ENCODE results near the gene SFTPD. TPM values are rescaled to one million over a fixed set of nuclear protein-coding genes. Genes with fewer than 3 reads are reported as not detected.

The SFTPD gene
- total and polyA plus RNA-seq, 8 donors, result 0.31 to 12.9 (median 0.97) TPM; not detected in 4

DNA sequence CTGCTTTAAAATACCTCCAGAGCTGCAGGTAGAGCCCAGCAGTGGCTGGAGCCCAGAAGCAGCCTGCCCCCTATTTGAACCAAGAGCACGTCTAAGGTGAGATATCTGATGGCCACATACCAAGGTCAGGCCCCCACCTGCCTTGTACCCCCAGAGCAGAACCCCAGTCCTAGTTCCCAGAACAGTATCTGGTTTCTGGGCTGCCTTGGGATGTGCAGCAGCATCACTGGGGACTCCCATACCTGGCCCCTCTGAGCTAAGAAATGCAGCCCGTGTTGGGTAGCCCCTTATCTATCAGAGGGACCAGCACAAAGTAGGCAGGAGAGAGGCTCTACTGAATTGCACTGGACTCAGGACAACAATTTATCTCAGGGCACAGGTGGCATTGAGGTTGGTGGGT is 8.9 kb downstream of the SFTPD start:
- WGBS, 5 donors, result 65 to 91% (median 74%) methylated on average over 2 of the region's 2 CpGs
- Histone ChIP-seq H3K4me1 (peaks cover 0 to 8% (median 0%) of the 10 kb centered on the region in 4 donors), H3K27me3 (no peaks in the 10 kb centered on the region), H3K36me3 (peaks cover 0 to 4% (median 1%) of the 10 kb centered on the region in 4 donors), H3K4me3 (no peak overlapping the region), H3K27ac (no peak overlapping the region), H3K9me3 (no peaks in the 10 kb centered on the region)
- intact Hi-C loops (cut with DNase I; ENCODE audit: low total_unique reads), result no loop called here
- TF ChIP-seq, protein P1, sequence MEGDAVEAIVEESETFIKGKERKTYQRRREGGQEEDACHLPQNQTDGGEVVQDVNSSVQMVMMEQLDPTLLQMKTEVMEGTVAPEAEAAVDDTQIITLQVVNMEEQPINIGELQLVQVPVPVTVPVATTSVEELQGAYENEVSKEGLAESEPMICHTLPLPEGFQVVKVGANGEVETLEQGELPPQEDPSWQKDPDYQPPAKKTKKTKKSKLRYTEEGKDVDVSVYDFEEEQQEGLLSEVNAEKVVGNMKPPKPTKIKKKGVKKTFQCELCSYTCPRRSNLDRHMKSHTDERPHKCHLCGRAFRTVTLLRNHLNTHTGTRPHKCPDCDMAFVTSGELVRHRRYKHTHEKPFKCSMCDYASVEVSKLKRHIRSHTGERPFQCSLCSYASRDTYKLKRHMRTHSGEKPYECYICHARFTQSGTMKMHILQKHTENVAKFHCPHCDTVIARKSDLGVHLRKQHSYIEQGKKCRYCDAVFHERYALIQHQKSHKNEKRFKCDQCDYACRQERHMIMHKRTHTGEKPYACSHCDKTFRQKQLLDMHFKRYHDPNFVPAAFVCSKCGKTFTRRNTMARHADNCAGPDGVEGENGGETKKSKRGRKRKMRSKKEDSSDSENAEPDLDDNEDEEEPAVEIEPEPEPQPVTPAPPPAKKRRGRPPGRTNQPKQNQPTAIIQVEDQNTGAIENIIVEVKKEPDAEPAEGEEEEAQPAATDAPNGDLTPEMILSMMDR (IDR thresholded peaks at IDR 0.05), result no peak
- TF ChIP-seq POLR2A (IDR thresholded peaks at IDR 0.05) (no peak), EP300 (IDR thresholded peaks at IDR 0.05) (no peak), POLR2AphosphoS5 (IDR thresholded peaks at IDR 0.05) (no peak)
- no peak for DNase-seq

DNA sequence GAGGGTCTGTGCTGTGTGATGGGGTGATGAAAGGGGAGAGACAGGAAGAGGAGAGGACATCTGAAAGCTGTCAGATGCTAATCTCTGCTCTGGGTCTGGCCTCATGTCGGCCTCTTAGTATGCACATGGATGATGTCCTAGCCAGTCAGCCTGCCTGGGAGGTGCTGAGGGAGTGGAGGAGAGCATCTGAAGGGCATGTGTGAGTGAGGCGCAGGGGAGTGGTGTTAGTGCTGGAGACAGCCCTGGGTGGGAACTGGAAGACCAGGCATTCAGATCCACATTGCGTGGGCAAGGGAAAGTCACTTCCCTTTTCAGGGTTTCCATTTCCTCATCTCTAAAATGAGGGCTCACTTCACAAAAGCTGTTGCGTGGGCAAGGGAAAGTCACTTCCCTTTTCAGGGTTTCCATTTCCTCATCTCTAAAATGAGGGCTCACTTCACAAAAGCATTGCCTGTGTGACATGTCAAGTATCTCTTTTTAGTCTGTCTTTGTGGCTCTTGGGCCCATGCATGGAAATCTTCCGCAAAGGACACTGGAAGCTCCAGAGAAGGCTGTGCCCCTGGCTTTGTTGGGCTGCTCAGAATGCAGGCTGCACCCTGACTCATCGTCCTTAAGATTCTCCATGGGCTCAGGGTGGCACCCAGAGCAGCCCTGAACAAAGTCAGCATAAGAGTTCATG is 10.0 kb downstream of the SFTPD start:
- 62 to 77% (median 68%) methylated on average over 6 of the region's 6 CpGs for WGBS, 5 donors
- intact Hi-C loops (cut with DNase I; ENCODE audit: low total_unique reads), result no loop called here

DNA sequence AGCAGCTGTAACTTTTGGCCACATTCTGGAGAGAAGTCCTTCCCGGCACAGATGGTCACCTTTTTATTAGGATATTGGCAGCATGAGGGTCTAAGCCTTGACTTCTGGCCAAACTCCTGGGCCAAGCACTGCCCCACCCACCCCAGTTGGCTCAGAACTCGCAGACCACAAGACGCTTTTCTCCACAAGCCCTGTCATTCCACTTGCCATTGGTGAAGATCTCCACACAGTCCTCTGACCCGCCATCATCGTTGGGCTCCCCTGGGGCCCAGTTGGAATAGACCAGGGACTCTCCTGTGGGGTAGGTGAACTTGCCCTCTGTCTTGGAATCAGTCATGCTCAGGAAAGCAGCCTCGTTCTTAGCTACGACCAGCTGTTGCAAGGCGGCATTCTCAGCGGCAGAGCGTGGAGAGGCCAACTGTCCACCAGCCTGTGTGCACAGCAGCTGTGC is 11.2 kb downstream of the SFTPD start:
- TF ChIP-seq POLR2A (IDR thresholded peaks at IDR 0.05), result no peak
- TF ChIP-seq EP300 (IDR thresholded peaks at IDR 0.05), result no peak
- TF ChIP-seq, protein P1 (IDR thresholded peaks at IDR 0.05), result no peak
- TF ChIP-seq POLR2AphosphoS5 (IDR thresholded peaks at IDR 0.05), result no peak
- 87 to 92% (median 88%) methylated on average over 10 of the region's 10 CpGs for WGBS, 5 donors
- intact Hi-C loops (cut with DNase I; ENCODE audit: low total_unique reads), result no loop called here
- H3K27ac ChIP-seq, result no peak overlapping the region
- peaks cover 0 to 4% (median 1%) of the 10 kb centered on the region in 4 donors for H3K36me3 ChIP-seq
- DNase-seq, result no peak
- no peak overlapping the region for H3K4me3 ChIP-seq
- H3K4me1 ChIP-seq, result peaks cover 0 to 8% (median 0%) of the 10 kb centered on the region in 4 donors
- H3K27me3 ChIP-seq, result no peaks in the 10 kb centered on the region
- H3K9me3 ChIP-seq, result no peaks in the 10 kb centered on the region

More for the DNA sequence above, 10.0 kb downstream of the SFTPD start:
- H3K9me3 ChIP-seq, result no peaks in the 10 kb centered on the region
- DNase-seq, result peak in 1 of 2 donors; percentile 46
- H3K4me3 ChIP-seq, result no peak overlapping the region
- TF ChIP-seq, protein P1 (IDR thresholded peaks at IDR 0.05), result no peak
- TF ChIP-seq POLR2A (IDR thresholded peaks at IDR 0.05), result no peak
- no peak for TF ChIP-seq POLR2AphosphoS5 (IDR thresholded peaks at IDR 0.05)
- no peak for TF ChIP-seq EP300 (IDR thresholded peaks at IDR 0.05)
- no peak overlapping the region for H3K27ac ChIP-seq
- peaks cover 0 to 4% (median 1%) of the 10 kb centered on the region in 4 donors for H3K36me3 ChIP-seq
- H3K4me1 ChIP-seq, result peaks cover 0 to 8% (median 0%) of the 10 kb centered on the region in 4 donors
- H3K27me3 ChIP-seq, result no peaks in the 10 kb centered on the region

DNA sequence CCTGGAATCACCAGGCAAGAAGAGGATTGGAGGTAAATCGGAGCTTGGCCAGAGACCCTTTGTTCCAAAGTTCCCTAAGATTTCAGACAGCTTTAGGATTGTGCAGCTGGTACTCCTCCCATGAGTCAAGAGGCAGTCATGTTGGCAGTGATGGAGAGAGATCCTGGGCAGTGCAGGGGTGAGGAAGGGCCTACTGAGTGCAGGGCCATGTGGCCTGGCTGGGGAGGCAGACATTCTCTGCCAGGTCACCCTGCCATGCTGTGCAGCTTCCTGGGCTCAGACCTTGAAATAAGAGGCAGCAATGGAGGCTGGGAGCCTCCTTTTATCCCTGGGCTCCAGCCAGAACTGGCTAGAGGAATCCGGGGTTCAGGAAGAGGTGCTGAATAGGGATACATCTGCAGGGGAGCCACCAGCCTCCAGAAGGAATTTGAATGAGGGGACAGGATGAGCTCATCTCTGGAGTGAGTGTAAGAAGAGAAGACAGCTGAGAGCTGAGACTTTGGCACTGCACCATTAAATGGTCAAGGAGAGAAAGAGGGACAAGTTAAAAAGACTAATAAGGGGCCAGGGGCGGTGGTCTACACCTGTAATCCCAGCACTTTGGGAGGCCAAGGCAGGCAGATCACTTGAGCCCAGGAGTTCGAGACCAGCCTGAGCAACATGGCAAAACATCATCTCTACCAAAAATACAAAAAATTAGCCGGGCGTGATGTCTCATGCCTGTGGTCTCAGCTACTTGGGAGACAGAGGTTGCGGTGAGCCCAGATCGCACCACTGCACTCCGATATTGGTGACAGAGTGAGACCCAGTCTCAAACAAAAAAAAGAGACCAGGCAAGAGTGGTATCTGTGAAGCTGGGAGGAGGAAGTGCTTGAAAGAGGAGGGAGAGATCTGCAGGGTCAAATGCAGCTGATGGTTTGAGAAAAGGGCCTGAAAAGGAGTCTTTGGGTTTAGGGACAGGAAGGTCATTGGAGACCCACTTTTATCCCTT is 12.0 kb downstream of the SFTPD start:
- Histone ChIP-seq H3K27me3 (no peaks in the 10 kb centered on the region), H3K36me3 (peaks cover 0 to 4% (median 1%) of the 10 kb centered on the region in 4 donors), H3K9me3 (no peaks in the 10 kb centered on the region), H3K4me1 (peaks cover 0 to 8% (median 0%) of the 10 kb centered on the region in 4 donors), H3K4me3 (no peak overlapping the region), H3K27ac (no peak overlapping the region)
- TF ChIP-seq POLR2AphosphoS5 (IDR thresholded peaks at IDR 0.05) (no peak), POLR2A (IDR thresholded peaks at IDR 0.05) (no peak), EP300 (IDR thresholded peaks at IDR 0.05) (no peak)
- TF ChIP-seq, protein P1 (IDR thresholded peaks at IDR 0.05), result no peak
- no peak for DNase-seq
- WGBS, 5 donors, result 70 to 91% (median 79%) methylated on average over 8 to 9 of the region's 9 CpGs
- intact Hi-C loops (cut with DNase I; ENCODE audit: low total_unique reads), result no loop called here
